COLO668 (cell line): Measurements from ENCODE around the gene DLGAP1.
A peak's percentile ranks its signal among the peaks of the same experiment; 100 is the strongest.

Experiments
- DNase-seq: peaks from one replicate; lab custom pipeline; 2025; ENCODE audit not compliant: unreplicated experiment; lab: John Stamatoyannopoulos, UW

Gene DLGAP1

GRCh38 chr18:3578621-3579020 is 876.5 kb downstream of the DLGAP1 start:
- no peak for DNase-seq

- DNase-seq: no peak
Observed at GRCh38 chr18:3577281-3577855, 877.7 kb downstream of the DLGAP1 start.

- no peak for DNase-seq
Observed at GRCh38 chr18:3572761-3573160, 882.3 kb downstream of the DLGAP1 start.

GRCh38 chr18:3566851-3567250 is 888.3 kb downstream of the DLGAP1 start:
- DNase-seq: no peak

GRCh38 chr18:3560755-3561154 is 894.4 kb downstream of the DLGAP1 start:
- DNase-seq: no peak

- no peak for DNase-seq
Observed at GRCh38 chr18:3554811-3555427, 900.2 kb downstream of the DLGAP1 start.

- DNase-seq: no peak
Observed at GRCh38 chr18:3554091-3554601, 901.0 kb downstream of the DLGAP1 start.

- no peak for DNase-seq
Observed at GRCh38 chr18:3552305-3552704, 902.8 kb downstream of the DLGAP1 start.

- no peak for DNase-seq
Observed at GRCh38 chr18:3547891-3548615, 907.1 kb downstream of the DLGAP1 start.

- no peak for DNase-seq
Observed at GRCh38 chr18:3546106-3546505, 909.0 kb downstream of the DLGAP1 start.

- no peak for DNase-seq
Observed at GRCh38 chr18:3544537-3544936, 910.6 kb downstream of the DLGAP1 start.

- DNase-seq: no peak
Observed at GRCh38 chr18:3541549-3542386, 913.3 kb downstream of the DLGAP1 start.

- DNase-seq: no peak
Observed at GRCh38 chr18:3540805-3541548, 914.1 kb downstream of the DLGAP1 start.

GRCh38 chr18:3538954-3539617 is 916.0 kb downstream of the DLGAP1 start:
- DNase-seq: no peak

GRCh38 chr18:3538456-3538855 is 916.7 kb downstream of the DLGAP1 start:
- DNase-seq: no peak

GRCh38 chr18:3530807-3531206 is 924.3 kb downstream of the DLGAP1 start:
- no peak for DNase-seq

GRCh38 chr18:3529601-3530000 is 925.5 kb downstream of the DLGAP1 start:
- peak; percentile 39 for DNase-seq

- no peak for DNase-seq
Observed at GRCh38 chr18:3529077-3529476, 926.0 kb downstream of the DLGAP1 start.

- DNase-seq: no peak
Observed at GRCh38 chr18:3528231-3528630, 926.9 kb downstream of the DLGAP1 start.
